H1 (cell line): ENCODE results near the gene SPATA33. TPM values are rescaled to one million over a fixed set of nuclear protein-coding genes. Genes with fewer than 3 reads are reported as not detected.

Experiments
- RAD21 ChIP-seq, 2 experiments: IDR thresholded peaks in 1 of 2; conservative IDR thresholded peaks in 1 of 2; 2 replicates each; pipeline ENCODE4 v1.6.1; 2011; ENCODE audit warnings: low read depth in 2 of 2, low read length in 2 of 2, improper control_type of control experiment in 1 of 2, inconsistent platforms in 1 of 2, mild to moderate bottlenecking in 1 of 2, moderate library complexity in 1 of 2
- SUZ12 ChIP-seq: fragments of 200-600 bp; sonication (generic); IDR thresholded peaks from 2 replicates; pipeline ENCODE4 v1.6.1; 2012; ENCODE audit warnings: mild to moderate bottlenecking, inconsistent platforms, low read length, moderate library complexity, mixed read lengths
- TEAD4 ChIP-seq: IDR thresholded peaks from 2 replicates; pipeline ENCODE4 v1.6.1; 2012; ENCODE audit warnings: low read depth, low read length, inconsistent platforms, mixed read lengths
- ZNF274 ChIP-seq: IDR thresholded peaks from 2 replicates; pipeline ENCODE4 v1.7.0; 2012; ENCODE audit warnings: low read length, borderline replicate concordance; ENCODE audit errors: extremely low read depth
- polyA plus RNA-seq, 7 experiments: library from polyadenylated mRNA; depleted of rRNA in 3 of 7; stranded (reverse) in 5 of 7; unstranded in 2 of 7; fragments of >200 nt in 5 of 7; fragments of 200-250 nt in 2 of 7; gene quantifications; 1 replicate in 5 of 7; 2 replicates in 1 of 7; 4 replicates in 1 of 7; pipeline versions ENCODE4 v1.2.1 to v1.2.3, GENCODE V29; 2011 to 2013; ENCODE audit warnings: missing spikeins in 2 of 7, mixed read lengths in 2 of 7
- total RNA-seq: library from RNA; stranded (reverse); fragmentation: NEBNext Ultra II Directional; extraction: Animal tissue kit (Norgen Biotek cat#: 25700); gene quantifications from 2 replicates; pipeline ENCODE4 v1.2.1, GENCODE V29; 2021

Gene SPATA33
- total and polyA plus RNA-seq, 2 of the 8 experiments (the other 6 are each of a cell fraction or from before 2014, with no cell fraction given): 5.4 to 16.9 TPM

DNA sequence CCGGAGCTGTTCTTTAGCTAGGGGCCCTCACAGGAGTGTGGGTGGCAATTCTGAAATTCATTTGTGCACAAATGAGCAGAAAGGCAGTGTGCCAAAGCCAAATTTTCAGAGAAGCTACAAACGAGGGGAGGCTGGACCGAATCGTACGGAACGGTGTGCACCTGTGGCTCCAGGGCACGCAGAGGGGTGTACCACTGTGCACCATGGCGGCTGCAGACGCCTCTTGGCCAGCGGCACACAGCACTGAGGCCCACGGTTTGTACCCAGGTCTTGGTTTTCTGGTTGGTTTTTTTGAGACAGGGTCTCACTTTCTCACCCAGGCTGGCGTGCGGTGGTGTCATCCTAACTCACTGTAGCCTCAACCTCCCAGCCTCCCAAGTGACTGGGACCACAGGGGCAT lies 15.1 kb upstream of the SPATA33 start (continued):
- TF ChIP-seq ZNF274 (no peak), SUZ12 (no peak), RAD21 (IDR thresholded peaks at IDR 0.05 in 1 of 2, conservative IDR thresholded peaks at IDR 0.05 in 1 of 2; ENCODE audit: low read depth in 2 of 2, low read length in 2 of 2) (no peak), TEAD4 (no peak)
- TF ChIP-seq, all 59 proteins: peak for 0
